Measurements from ENCODE around the gene PPL. TPM values are rescaled to one million over a fixed set of nuclear protein-coding genes. Genes with fewer than 3 reads are reported as not detected.
"Not testable (repeated sequence)": the region's sequence is repeated elsewhere in the genome, so short reads cannot be mapped to it uniquely, and the experiment has no call there.

Gene PPL
- total RNA-seq, 2 experiments from 2014 or later, result 0.09 TPM; not detected in 1

GRCh38 chr16:4970010-4970409, 33.1 kb upstream of the PPL start:
- Mint-ChIP-seq H3K36me3 (peaks cover 14% of the 10 kb centered on the region), H3K9me3 (ENCODE audit: low read depth) (peaks cover 10% of the 10 kb centered on the region), H3K27ac (no peak overlapping the region), H3K4me3 (no peak overlapping the region), H3K4me1 (peaks cover 18% of the 10 kb centered on the region), H3K27me3 (peaks cover 2% of the 10 kb centered on the region)
- ATAC-seq (no peak), DNase-seq (no peak)
- CTCF ChIA-PET, result interaction anchor here (0.7 to 1.1 kb wide), 2 partner anchors 10 to 14 kb away, joined by 3 read pairs; no protein-coding TSS in a partner anchor

- DNase-seq (no peak), ATAC-seq (no peak)
- H3K9me3 Mint-ChIP-seq (ENCODE audit: low read depth), result peaks cover 10% of the 10 kb centered on the region
- H3K36me3 Mint-ChIP-seq, result peaks cover 14% of the 10 kb centered on the region
- peaks cover 17% of the 10 kb centered on the region for H3K4me1 Mint-ChIP-seq
- no peak overlapping the region for H3K4me3 Mint-ChIP-seq
- peaks cover 3% of the 10 kb centered on the region for H3K27me3 Mint-ChIP-seq
- no peak overlapping the region for H3K27ac Mint-ChIP-seq
- CTCF ChIA-PET, result interaction anchor here (0.7 to 1.6 kb wide), 3 partner anchors 9 to 13 kb away, joined by 3 to 6 read pairs (median 3); no protein-coding TSS in a partner anchor
These were observed 32.0 kb upstream of the PPL start for GRCh38 chr16:4968879-4969483.

- Mint-ChIP-seq H3K36me3 (peaks cover 14% of the 10 kb centered on the region), H3K9me3 (ENCODE audit: low read depth) (peaks cover 10% of the 10 kb centered on the region), H3K4me1 (peaks cover 11% of the 10 kb centered on the region)
- ATAC-seq, DNase-seq, H3K4me3 Mint-ChIP-seq, H3K27me3 Mint-ChIP-seq, H3K27ac Mint-ChIP-seq: not testable (repeated sequence)
- CTCF ChIA-PET, result interaction anchor here (1.6 kb wide), 1 partner anchor 12 kb away, joined by 6 read pairs; no protein-coding TSS in a partner anchor
These were observed 31.3 kb upstream of the PPL start for GRCh38 chr16:4968278-4968677.

- H3K27ac Mint-ChIP-seq, result no peak overlapping the region
- DNase-seq (no peak), ATAC-seq (no peak)
- H3K4me1 Mint-ChIP-seq, result no peaks in the 10 kb centered on the region
- CTCF ChIA-PET, result interaction anchor here (0.7 to 1.6 kb wide), 2 partner anchors 11 to 143 kb away, joined by 4 to 6 read pairs; no protein-coding TSS in a partner anchor
- H3K27me3 Mint-ChIP-seq, result peaks cover 3% of the 10 kb centered on the region
- no peak overlapping the region for H3K4me3 Mint-ChIP-seq
- H3K36me3 Mint-ChIP-seq, result peaks cover 5% of the 10 kb centered on the region
- peaks cover 4% of the 10 kb centered on the region for H3K9me3 Mint-ChIP-seq (ENCODE audit: low read depth)
These were observed 29.9 kb upstream of the PPL start for GRCh38 chr16:4966736-4967453.

- H3K27me3 Mint-ChIP-seq, result peaks cover 18% of the 10 kb centered on the region
- H3K36me3 Mint-ChIP-seq; ATAC-seq; H3K4me1 Mint-ChIP-seq; H3K4me3 Mint-ChIP-seq; CTCF ChIA-PET; H3K27ac Mint-ChIP-seq; DNase-seq; H3K9me3 Mint-ChIP-seq (ENCODE audit: low read depth): not testable (repeated sequence)
These were observed 26.6 kb upstream of the PPL start for GRCh38 chr16:4963527-4963926.

- DNase-seq, result no peak
- Mint-ChIP-seq H3K27me3 (peaks cover 21% of the 10 kb centered on the region), H3K36me3 (no peaks in the 10 kb centered on the region), H3K27ac (no peak overlapping the region), H3K9me3 (ENCODE audit: low read depth) (no peaks in the 10 kb centered on the region), H3K4me1 (peaks cover 6% of the 10 kb centered on the region), H3K4me3 (no peak overlapping the region)
- ATAC-seq, result no peak
- CTCF ChIA-PET, result no interaction called here
These were observed 25.8 kb upstream of the PPL start for GRCh38 chr16:4962716-4963115.

- Mint-ChIP-seq H3K27ac (no peak overlapping the region), H3K36me3 (no peaks in the 10 kb centered on the region), H3K9me3 (ENCODE audit: low read depth) (no peaks in the 10 kb centered on the region), H3K4me3 (no peak overlapping the region), H3K4me1 (peaks cover 15% of the 10 kb centered on the region), H3K27me3 (peaks cover 33% of the 10 kb centered on the region)
- DNase-seq (no peak), ATAC-seq (no peak)
- CTCF ChIA-PET, result interaction anchor here (0.7 kb wide), 1 partner anchor 9 kb away, joined by 3 read pairs; no protein-coding TSS in a partner anchor
These were observed 23.6 kb upstream of the PPL start for GRCh38 chr16:4960579-4960978.

- CTCF ChIA-PET, result no interaction called here
- Mint-ChIP-seq H3K4me3 (no peak overlapping the region), H3K27ac (no peak overlapping the region)
These were observed 21.8 kb upstream of the PPL start for GRCh38 chr16:4958510-4959438.

GRCh38 chr16:4957720-4958509, 21.0 kb upstream of the PPL start, which contains the start of gene SEC14L5:
Gene SEC14L5 (plus strand): TSS chr16:4958330. CDS start chr16:4959324, 994 bp downstream.
- H3K27ac Mint-ChIP-seq, result peak within 1 kb of the TSS; percentile 59
- CTCF ChIA-PET, result interaction anchor here (0.5 kb wide), 1 partner anchor 702 kb away, joined by 5 read pairs; no protein-coding TSS in a partner anchor

More at GRCh38 chr16:4958510-4959438, 21.8 kb upstream of the PPL start:
- DNase-seq (no peak), ATAC-seq (no peak)
- Mint-ChIP-seq H3K4me1 (peaks cover 15% of the 10 kb centered on the region), H3K36me3 (no peaks in the 10 kb centered on the region), H3K27me3 (peaks cover 34% of the 10 kb centered on the region), H3K9me3 (ENCODE audit: low read depth) (no peaks in the 10 kb centered on the region)

GRCh38 chr16:4957420-4957719, 20.4 kb upstream of the PPL start:
- DNase-seq (no peak), ATAC-seq (no peak)
- H3K4me1 Mint-ChIP-seq, result peaks cover 15% of the 10 kb centered on the region
- H3K27me3 Mint-ChIP-seq, result peaks cover 39% of the 10 kb centered on the region
- CTCF ChIA-PET, result interaction anchor here (1.2 to 2.4 kb wide), 3 partner anchors 11 to 333 kb away, joined by 3 to 6 read pairs (median 6); partner anchors contain the start of gene MGRN1
- H3K36me3 Mint-ChIP-seq, result no peaks in the 10 kb centered on the region
- peak overlapping the region; percentile 59 for H3K27ac Mint-ChIP-seq
- H3K9me3 Mint-ChIP-seq (ENCODE audit: low read depth), result no peaks in the 10 kb centered on the region
- H3K4me3 Mint-ChIP-seq, result peak overlapping the region; percentile 81

More at GRCh38 chr16:4957720-4958509, 21.0 kb upstream of the PPL start, which contains the start of gene SEC14L5:
- H3K4me3 Mint-ChIP-seq, result peak within 1 kb of the TSS; percentile 81
- H3K9me3 Mint-ChIP-seq (ENCODE audit: low read depth), result no peaks in the 10 kb centered on the region
- H3K4me1 Mint-ChIP-seq, result peaks cover 15% of the 10 kb centered on the region
- peak; percentile 93 for ATAC-seq
- H3K36me3 Mint-ChIP-seq, result no peaks in the 10 kb centered on the region
- peak; percentile 97 for DNase-seq
- peaks cover 39% of the 10 kb centered on the region for H3K27me3 Mint-ChIP-seq

- Mint-ChIP-seq H3K4me1 (peaks cover 15% of the 10 kb centered on the region), H3K9me3 (ENCODE audit: low read depth) (no peaks in the 10 kb centered on the region), H3K27ac (no peak overlapping the region), H3K4me3 (no peak overlapping the region), H3K27me3 (peaks cover 32% of the 10 kb centered on the region), H3K36me3 (no peaks in the 10 kb centered on the region)
- ATAC-seq (no peak), DNase-seq (no peak)
- CTCF ChIA-PET, result interaction anchor here (2.4 kb wide), 1 partner anchor 13 kb away, joined by 6 read pairs; no protein-coding TSS in a partner anchor
These were observed 17.8 kb upstream of the PPL start for GRCh38 chr16:4954714-4955113.

GRCh38 chr16:4951583-4951982, 14.6 kb upstream of the PPL start:
- peaks cover 15% of the 10 kb centered on the region for H3K27me3 Mint-ChIP-seq
- DNase-seq; H3K4me1 Mint-ChIP-seq; H3K27ac Mint-ChIP-seq; H3K36me3 Mint-ChIP-seq; H3K9me3 Mint-ChIP-seq (ENCODE audit: low read depth); ATAC-seq; H3K4me3 Mint-ChIP-seq: not testable (repeated sequence)
- CTCF ChIA-PET, result interaction anchor here (0.7 kb wide), 1 partner anchor 141 kb away, joined by 3 read pairs; no protein-coding TSS in a partner anchor

Measured in activated CD8-positive, alpha-beta memory T cell treated with anti-CD3 and anti-CD28 coated beads, Interleukin-2, amount 10 ng/mL, durations not matched to agents 7 days and 5 days (primary cell).